PC-9 (cell line): Measurements from ENCODE around the gene RNF7. TPM values are rescaled to one million over a fixed set of nuclear protein-coding genes. Genes with fewer than 3 reads are reported as not detected.
"Not testable (repeated sequence)": the region's sequence is repeated elsewhere in the genome, so short reads cannot be mapped to it uniquely, and the experiment has no call there.

ENCODE experiments used
- BruUV-seq: library from RNA; stranded (reverse); fragments of 400-500 nt; replicated peaks from 2 replicates; lab custom pipeline; 2021; lab: Mats Ljungman, UMichigan
- CTCF ChIA-PET: fragments of 300-600 bp; sonication (Branson Sonifier 250); formaldehyde crosslinking; loops from one replicate; lab custom pipeline; 2022; ENCODE audit warnings: antibody characterized with exemption; lab: Charles Lee
- POLR2A ChIA-PET: fragments of 300-600 bp; sonication (Branson Sonifier 250); formaldehyde crosslinking; loops from one replicate; lab custom pipeline; 2022; ENCODE audit warnings: antibody characterized with exemption; ENCODE audit not compliant: unreplicated experiment; lab: Charles Lee
- DNase-seq, 2 experiments: peaks; one replicate each; pipeline versions ENCODE4 v3.0.0 to v3.0.0-alpha.2; 2015 to 2022; ENCODE audit warnings: mixed read lengths in 1 of 2
- H2AFZ ChIP-seq: fragments of 200-600 bp; sonication (generic); 2 replicates; pipeline ENCODE4 v1.8.1; 2017; ENCODE audit warnings: antibody characterized with exemption
- H3F3A ChIP-seq: fragments of 200-600 bp; sonication (generic); 2 replicates; pipeline ENCODE4 v1.8.1; 2017; ENCODE audit warnings: antibody characterized with exemption, mild to moderate bottlenecking, low read depth; ENCODE audit not compliant: insufficient read depth
- H3K27ac ChIP-seq: fragments of 200-600 bp; sonication (generic); 2 replicates; pipeline ENCODE4 v1.6.1; 2016; ENCODE audit warnings: mixed run types
- H3K27me3 ChIP-seq: fragments of 200-600 bp; sonication (generic); 2 replicates; pipeline ENCODE4 v1.6.1; 2016; ENCODE audit warnings: low read depth, mixed run types; ENCODE audit not compliant: insufficient read depth
- H3K36me3 ChIP-seq: fragments of 200-600 bp; sonication (generic); 2 replicates; pipeline ENCODE4 v1.6.1; 2016; ENCODE audit warnings: low read depth, mixed run types
- H3K4me1 ChIP-seq: fragments of 200-600 bp; sonication (generic); replicated peaks from 2 replicates; pipeline ENCODE4 v1.6.1; 2016; ENCODE audit warnings: mixed run types; ENCODE audit not compliant: insufficient read depth
- H3K4me2 ChIP-seq: fragments of 200-600 bp; sonication (generic); 2 replicates; pipeline ENCODE4 v1.6.1; 2017; ENCODE audit warnings: mixed run types
- H3K4me3 ChIP-seq: fragments of 200-600 bp; sonication (generic); 2 replicates; pipeline ENCODE4 v1.6.1; 2016; ENCODE audit warnings: mixed run types
- H3K79me2 ChIP-seq: fragments of 200-600 bp; sonication (generic); 2 replicates; pipeline ENCODE4 v1.6.1; 2017; ENCODE audit warnings: low read depth, mixed run types
- H3K9me2 ChIP-seq: fragments of 200-600 bp; sonication (generic); 2 replicates; pipeline ENCODE4 v1.8.1; 2017; ENCODE audit warnings: mild to moderate bottlenecking; ENCODE audit not compliant: insufficient read depth
- H3K9me3 ChIP-seq: fragments of 200-600 bp; sonication (generic); 2 replicates; pipeline ENCODE4 v1.8.1; 2016; ENCODE audit warnings: low read depth; ENCODE audit not compliant: insufficient read depth
- H4K20me1 ChIP-seq: fragments of 200-600 bp; sonication (generic); 2 replicates; pipeline ENCODE4 v1.8.1; 2017; ENCODE audit not compliant: insufficient read depth
- CTCF ChIP-seq: fragments of 200-600 bp; sonication (generic); conservative IDR thresholded peaks from 2 replicates; pipeline ENCODE4 v1.6.1; 2017; ENCODE audit warnings: mixed run types, antibody characterized with exemption, mild to moderate bottlenecking, moderate library complexity
- EZH2 ChIP-seq: fragments of 200-600 bp; sonication (generic); IDR thresholded peaks from 2 replicates; pipeline ENCODE4 v1.8.0; 2017; ENCODE audit warnings: antibody characterized with exemption, low read depth
- intact Hi-C: fragments of 100-400 bp; cut with micrococcal nuclease; formaldehyde crosslinking; loops from one replicate; pipeline ENCODE4 v1.10.0; 2022; ENCODE audit not compliant: unreplicated experiment
- total RNA-seq: library from RNA; stranded (reverse); gene quantifications from 2 replicates; pipeline ENCODE4 v1.2.3, GENCODE V29; 2021

Gene RNF7
- total RNA-seq, 1 experiment from 2014 or later = 82.2 TPM

DNA sequence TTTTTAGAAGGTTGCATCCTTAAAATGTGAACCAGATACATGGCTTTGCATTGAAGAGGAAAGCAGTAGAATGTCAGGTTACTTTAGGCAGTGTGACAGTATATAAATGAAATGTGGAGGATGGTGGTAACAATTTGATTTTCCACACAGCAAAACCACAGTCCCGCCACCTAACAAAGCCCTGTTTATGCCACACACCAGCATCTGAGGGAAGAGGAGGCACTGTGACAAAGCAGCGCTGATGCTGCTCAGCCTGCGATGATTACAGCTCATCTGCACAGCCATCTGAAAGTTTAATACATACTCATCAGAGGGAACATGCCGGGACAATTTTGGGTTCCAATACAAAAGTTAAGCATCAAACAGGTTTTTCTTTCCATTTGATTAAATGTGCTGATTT, 8.9 kb downstream of the RNF7 start:
- no peaks in the 10 kb centered on the region for H3K27me3 ChIP-seq
- peaks cover 34% of the 10 kb centered on the region for H3K36me3 ChIP-seq
- H3K79me2 ChIP-seq = peaks cover 20% of the 10 kb centered on the region
- H2AFZ ChIP-seq = no peak overlapping the region
- H3K4me1 ChIP-seq = peaks cover 4% of the 10 kb centered on the region; the same call in 1 of the 2 replicates
- peaks cover 21% of the 10 kb centered on the region for H4K20me1 ChIP-seq
- intact Hi-C loops = no loop called here
- DNase-seq = no peak
- BruUV-seq = no TSS peak
- H3K4me2 ChIP-seq = no peak overlapping the region
- TF ChIP-seq CTCF = no peak
- TF ChIP-seq EZH2 = no peak
- CTCF ChIA-PET = no interaction called here
- H3K9me2 ChIP-seq = no peaks in the 10 kb centered on the region
- H3K9me3 ChIP-seq = no peaks in the 10 kb centered on the region
- H3F3A ChIP-seq = peaks cover 5% of the 10 kb centered on the region; the same call in 1 of the 2 replicates
- H3K27ac ChIP-seq = no peak overlapping the region
- POLR2A ChIA-PET = interaction anchor here (0.7 kb wide), 1 partner anchor 181 kb away, joined by 5 read pairs; no protein-coding TSS in a partner anchor
- H3K4me3 ChIP-seq = no peak overlapping the region

- Histone ChIP-seq H3K9me2 (no peaks in the 10 kb centered on the region), H3K9me3 (no peaks in the 10 kb centered on the region), H3K36me3 (no peaks in the 10 kb centered on the region), H3K27ac (no peak overlapping the region), H4K20me1 (no peaks in the 10 kb centered on the region), H3K4me1 (no peaks in the 10 kb centered on the region), H3K4me3 (no peak overlapping the region), H3K4me2 (no peak overlapping the region), H3F3A (no peaks in the 10 kb centered on the region), H3K79me2 (no peaks in the 10 kb centered on the region), H3K27me3 (no peaks in the 10 kb centered on the region), H2AFZ (no peak overlapping the region)
- CTCF ChIA-PET = no interaction called here
- TF ChIP-seq EZH2 (no peak), CTCF (no peak)
- POLR2A ChIA-PET = interaction anchor here (0.6 kb wide), 1 partner anchor 54 kb away, joined by 4 read pairs; no protein-coding TSS in a partner anchor
- DNase-seq = no peak
- no TSS peak for BruUV-seq
- intact Hi-C loops = no loop called here
These were observed 15.3 kb downstream of the RNF7 start for GRCh38 chr3:141753399-141753798.

- intact Hi-C loops = no loop called here
- TF ChIP-seq CTCF = no peak
- no peak for TF ChIP-seq EZH2
- H3K4me1 ChIP-seq = no peaks in the 10 kb centered on the region
- CTCF ChIA-PET = no interaction called here
- no peaks in the 10 kb centered on the region for H3K36me3 ChIP-seq
- H3K9me2 ChIP-seq = no peaks in the 10 kb centered on the region
- no peaks in the 10 kb centered on the region for H3K27me3 ChIP-seq
- H4K20me1 ChIP-seq = no peaks in the 10 kb centered on the region
- H3K4me2 ChIP-seq = no peak overlapping the region
- no peak overlapping the region for H2AFZ ChIP-seq
- no peaks in the 10 kb centered on the region for H3F3A ChIP-seq
- BruUV-seq = no TSS peak
- H3K9me3 ChIP-seq = no peaks in the 10 kb centered on the region
- H3K27ac ChIP-seq = no peak overlapping the region
- H3K4me3 ChIP-seq = no peak overlapping the region
- POLR2A ChIA-PET = no interaction called here
- no peaks in the 10 kb centered on the region for H3K79me2 ChIP-seq
- DNase-seq = no peak
These were observed 15.9 kb downstream of the RNF7 start for GRCh38 chr3:141754032-141754431.

DNA sequence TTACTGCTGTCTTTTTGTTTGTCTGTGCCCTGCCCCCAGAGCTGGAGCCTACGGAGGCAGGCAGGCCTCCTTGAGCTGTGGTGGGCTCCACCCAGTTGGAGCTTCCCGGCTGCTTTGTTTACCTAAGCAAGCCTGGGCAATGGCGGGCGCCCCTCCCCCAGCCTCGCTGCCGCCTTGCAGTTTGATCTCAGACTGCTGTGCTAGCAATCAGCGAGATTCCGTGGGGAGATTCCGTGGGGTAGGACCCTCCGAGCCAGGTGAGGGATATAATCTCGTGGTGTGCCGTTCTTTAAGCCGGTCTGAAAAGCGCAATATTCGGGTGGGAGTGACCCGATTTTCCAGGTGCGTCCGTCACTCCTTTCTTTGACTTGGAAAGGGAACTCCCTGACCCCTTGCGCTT, 24.5 kb downstream of the RNF7 start:
- DNase-seq, BruUV-seq, H3K9me2 ChIP-seq, H3K4me2 ChIP-seq, H2AFZ ChIP-seq, H3K9me3 ChIP-seq, H3K27me3 ChIP-seq, H3K79me2 ChIP-seq, CTCF ChIA-PET, H4K20me1 ChIP-seq, POLR2A ChIA-PET, intact Hi-C loops, H3F3A ChIP-seq, H3K4me1 ChIP-seq, H3K4me3 ChIP-seq, H3K27ac ChIP-seq, H3K36me3 ChIP-seq: not testable (repeated sequence)
